H4 (cell line): ENCODE data around the gene PAX6. TPM values are rescaled to one million over a fixed set of nuclear protein-coding genes. Genes with fewer than 3 reads are reported as not detected.
"Not testable (repeated sequence)": the region's sequence is repeated elsewhere in the genome, so short reads cannot be mapped to it uniquely, and the experiment has no call there.

Source experiments
- DNase-seq: peaks from one replicate; pipeline ENCODE4 v3.0.0-alpha.2; 2015; ENCODE audit warnings: low spot score
- total RNA-seq: library from RNA; depleted of rRNA; stranded (reverse); fragments of >200 nt; shearing (Covaris generic); gene quantifications from 2 replicates; pipeline ENCODE4 v1.2.3, GENCODE V29; 2014

PAX6 gene
- total RNA-seq, 1 experiment from 2014 or later: 0.21 TPM

- DNase-seq: no peak
Measured at GRCh38 chr11:31767685-31768084, 43.4 kb downstream of the PAX6 start.

GRCh38 chr11:31767066-31767465, 44.1 kb downstream of the PAX6 start:
- DNase-seq: no peak

DNA sequence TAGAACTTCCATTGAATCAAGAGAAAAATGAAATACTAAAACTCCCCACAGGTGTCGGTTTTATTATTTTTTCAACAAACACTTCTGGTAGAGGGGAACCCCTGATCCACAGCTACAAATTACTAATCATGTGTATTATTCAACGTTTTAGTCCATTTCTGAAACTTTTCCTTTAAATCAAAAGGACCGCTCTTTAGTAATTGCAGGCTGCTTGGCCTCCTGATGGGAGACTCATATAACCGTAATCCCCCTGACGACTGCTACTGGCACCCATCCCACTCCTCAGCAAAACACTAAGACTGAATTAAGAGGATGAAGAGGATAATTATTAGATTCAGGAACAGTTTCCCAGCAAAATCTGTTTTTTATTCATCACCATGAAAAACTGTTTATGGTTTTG, 46.4 kb downstream of the PAX6 start:
- DNase-seq: no peak

GRCh38 chr11:31764261-31764660, 46.9 kb downstream of the PAX6 start:
- DNase-seq: no peak

DNA sequence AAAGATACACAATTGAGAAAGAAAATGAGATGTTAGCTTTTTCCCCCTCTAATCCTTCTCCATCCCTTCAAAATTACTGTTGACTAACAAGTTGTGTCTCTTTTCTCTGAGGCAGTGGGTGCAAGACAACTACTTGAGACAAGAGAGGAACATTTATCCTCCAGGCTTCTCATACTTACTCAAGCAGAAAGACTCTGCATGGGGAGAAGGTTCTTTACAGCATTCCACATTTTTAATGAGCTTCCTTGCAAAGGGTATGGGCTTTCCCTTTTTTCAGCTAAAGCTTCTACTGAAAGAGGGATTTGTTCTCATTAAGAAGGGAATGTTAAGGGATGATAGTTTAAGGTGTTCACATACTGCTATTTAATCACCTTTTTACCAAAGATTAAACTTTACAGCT, 47.8 kb downstream of the PAX6 start:
- DNase-seq: no peak

DNA sequence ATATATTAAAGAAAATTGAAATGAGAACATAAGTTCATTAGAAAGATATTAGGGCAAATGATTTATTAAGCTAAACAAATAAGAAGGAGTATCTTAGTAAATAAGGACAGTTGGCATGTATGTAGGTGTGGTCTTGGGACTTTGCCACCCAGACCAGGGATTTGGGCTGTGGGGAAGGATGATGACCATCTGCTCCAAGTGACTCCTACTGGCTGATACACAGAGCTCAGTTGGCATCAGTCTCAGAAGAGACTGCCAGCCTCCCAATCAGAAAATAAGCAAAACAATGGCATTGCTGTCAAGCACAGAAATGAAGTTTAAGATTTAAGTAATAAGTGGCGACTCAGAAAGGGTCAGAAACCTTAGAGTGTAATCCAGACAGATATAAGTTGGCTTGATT, 49.5 kb downstream of the PAX6 start:
- no peak for DNase-seq

GRCh38 chr11:31757260-31757835, 53.8 kb downstream of the PAX6 start:
- DNase-seq: no peak

DNA sequence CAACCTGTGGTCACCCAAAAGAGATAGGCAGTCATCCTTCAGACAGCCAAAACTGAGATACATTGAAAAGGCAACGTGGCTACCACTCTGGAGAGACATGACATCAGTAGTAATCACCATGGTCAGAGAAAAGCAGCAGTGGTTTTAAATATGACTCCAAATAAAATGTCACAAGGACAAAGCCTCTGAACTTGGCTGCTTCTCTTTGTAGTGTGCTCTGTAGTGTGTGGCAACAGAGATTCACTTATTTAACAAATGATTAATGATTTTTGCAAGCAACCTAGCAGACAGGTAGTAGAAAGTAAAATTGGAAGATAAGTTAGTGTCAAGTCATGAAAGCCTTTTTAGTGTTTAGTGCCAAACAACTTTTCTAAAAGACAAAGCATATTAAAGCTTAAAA, 63.5 kb downstream of the PAX6 start:
- no peak for DNase-seq

GRCh38 chr11:31740731-31741368, 70.3 kb downstream of the PAX6 start:
- DNase-seq: not testable (repeated sequence)

GRCh38 chr11:31740131-31740530, 71.0 kb downstream of the PAX6 start:
- no peak for DNase-seq
